Posterior vena cava (tissue), 2 donors: ENCODE data around the gene RTN4RL1. TPM values are rescaled to one million over a fixed set of nuclear protein-coding genes. Genes with fewer than 3 reads are reported as not detected.

Source experiments
- DNase-seq: peaks from one replicate; pipeline ENCODE4 v3.0.0-alpha.2; 2020; ENCODE audit warnings: low spot score
- intact Hi-C, 2 donors: fragments of 100-400 bp; cut with DNase I; formaldehyde crosslinking; loops; one replicate each; pipeline versions ENCODE4 v1.14.1 to v1.14.2; 2022 to 2023
- total RNA-seq, 2 donors: library from RNA; stranded (reverse); fragmentation: NEBNext Ultra II Directional; extraction: Animal tissue kit (Norgen Biotek cat#: 25700); gene quantifications; one replicate each; pipeline ENCODE4 v1.2.1, GENCODE V29; 2021
- donor health status: DM: yes; HTN: yes; CAD: no.
- donor health status: DM: yes; HTN: yes; CAD: no.

The RTN4RL1 gene
- total RNA-seq, 2 donors from 2014 or later = 1.3 to 4.3 TPM

- intact Hi-C loops = no loop called here
- no peak for DNase-seq
These were observed 9.0 kb upstream of the RTN4RL1 start for GRCh38 chr17:2034157-2034556.

- intact Hi-C loops = no loop called here
- no peak for DNase-seq
These were observed 8.0 kb upstream of the RTN4RL1 start for GRCh38 chr17:2033153-2033552.

GRCh38 chr17:2030779-2031163, 5.6 kb upstream of the RTN4RL1 start:
- intact Hi-C loops = no loop called here
- no peak for DNase-seq

- DNase-seq = peak; percentile 97
- intact Hi-C loops = loop anchor here (2.0 to 10.0 kb wide), 3 partner anchors 55 to 123 kb away; no protein-coding TSS in a partner anchor
These were observed 5.0 kb upstream of the RTN4RL1 start, which contains the start of gene DPH1 for GRCh38 chr17:2029911-2030778. Gene DPH1 (plus strand): TSS chr17:2030153. CDS start chr17:2030170, 17 bp downstream.

- intact Hi-C loops = loop anchor here (2.0 to 10.0 kb wide), 3 partner anchors 54 to 121 kb away; no protein-coding TSS in a partner anchor
- DNase-seq = no peak
These were observed 3.6 kb upstream of the RTN4RL1 start for GRCh38 chr17:2028737-2029136.

- intact Hi-C loops = loop anchor here (2.0 to 10.0 kb wide), 3 partner anchors 53 to 121 kb away; no protein-coding TSS in a partner anchor
- no peak for DNase-seq
These were observed 3.1 kb upstream of the RTN4RL1 start for GRCh38 chr17:2028234-2028614.

- intact Hi-C loops = loop anchor here (2.0 to 10.0 kb wide), 3 partner anchors 53 to 120 kb away; no protein-coding TSS in a partner anchor
- DNase-seq = no peak
These were observed 2.5 kb upstream of the RTN4RL1 start for GRCh38 chr17:2027528-2028233.

GRCh38 chr17:2025622-2026309, 632 bp upstream of the RTN4RL1 start:
- peak; percentile 91 for DNase-seq
- intact Hi-C loops = loop anchor here in 1 of 2 donors (5.0 to 10.0 kb wide), 2 partner anchors 51 to 118 kb away; no protein-coding TSS in a partner anchor

GRCh38 chr17:2024572-2025219, 438 bp downstream of the RTN4RL1 start:
- DNase-seq = no peak
- intact Hi-C loops = loop anchor here (5.0 to 10.0 kb wide), 3 partner anchors 50 to 117 kb away; no protein-coding TSS in a partner anchor

GRCh38 chr17:2023692-2024571, 1.2 kb downstream of the RTN4RL1 start:
- peak; percentile 90 for DNase-seq
- intact Hi-C loops = loop anchor here (5.0 to 10.0 kb wide), 2 partner anchors 49 to 107 kb away; no protein-coding TSS in a partner anchor

- intact Hi-C loops = loop anchor here (5.0 to 10.0 kb wide), 2 partner anchors 48 to 106 kb away; no protein-coding TSS in a partner anchor
These were observed 1.9 kb downstream of the RTN4RL1 start for GRCh38 chr17:2023256-2023655.

GRCh38 chr17:2022647-2023240, 2.4 kb downstream of the RTN4RL1 start:
- intact Hi-C loops = loop anchor here (5.0 to 10.0 kb wide), 2 partner anchors 48 to 105 kb away; no protein-coding TSS in a partner anchor
- no peak for DNase-seq

More at GRCh38 chr17:2023256-2023655, 1.9 kb downstream of the RTN4RL1 start:
- no peak for DNase-seq

GRCh38 chr17:2020721-2021120, 4.4 kb downstream of the RTN4RL1 start:
- DNase-seq = no peak
- intact Hi-C loops = loop anchor here (5.0 to 10.0 kb wide), 2 partner anchors 46 to 103 kb away; no protein-coding TSS in a partner anchor

- no peak for DNase-seq
- intact Hi-C loops = loop anchor here (5.0 to 10.0 kb wide), 2 partner anchors 45 to 102 kb away; no protein-coding TSS in a partner anchor
These were observed 5.4 kb downstream of the RTN4RL1 start for GRCh38 chr17:2019723-2020122.

- intact Hi-C loops = no loop called here
These were observed 6.2 kb downstream of the RTN4RL1 start for GRCh38 chr17:2018716-2019510.

GRCh38 chr17:2017274-2017941, 7.7 kb downstream of the RTN4RL1 start:
- DNase-seq = no peak
- intact Hi-C loops = no loop called here

More at GRCh38 chr17:2018716-2019510, 6.2 kb downstream of the RTN4RL1 start:
- no peak for DNase-seq
